NCI-H1417 (cell line): ENCODE measurements around the gene MAOB.

Experiments used
- DNase-seq, 3 experiments: peaks; one replicate each; lab custom pipeline; 2025; lab: John Stamatoyannopoulos, UW

MAOB gene

DNA sequence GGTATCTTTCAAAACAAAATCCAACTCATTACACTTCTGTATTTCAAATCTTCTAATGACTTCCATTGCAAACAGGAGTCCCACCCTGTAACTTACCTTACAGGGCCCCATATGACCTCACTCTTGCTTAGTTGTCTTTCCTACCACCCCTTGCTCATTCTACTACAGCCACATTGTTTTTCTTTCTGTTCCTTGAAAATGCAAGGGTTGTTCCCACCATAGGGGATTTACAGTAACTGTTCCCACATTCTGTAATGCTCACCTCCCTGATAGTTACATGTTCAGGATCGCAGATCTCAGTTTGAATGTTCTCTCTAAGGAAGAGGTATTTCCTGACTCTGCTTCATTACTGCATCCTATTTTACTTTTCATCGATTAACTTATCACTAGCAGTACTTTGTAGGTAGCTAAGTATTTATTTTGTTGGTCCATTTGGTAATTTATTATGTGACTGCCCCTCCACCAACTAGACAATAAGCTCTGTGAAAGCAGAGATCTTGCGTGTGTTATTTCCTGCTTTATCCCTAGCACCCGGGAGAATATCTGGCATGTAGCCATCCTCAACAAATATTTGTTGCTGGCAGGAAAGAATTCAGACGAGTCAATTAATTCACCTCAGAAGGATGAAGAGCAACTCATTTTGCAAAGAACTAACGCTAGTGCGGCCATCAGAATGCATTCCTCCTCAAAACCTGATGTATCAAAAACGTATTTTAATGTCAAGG lies 21.4 kb downstream of the MAOB start:
- peak in 1 of 3 experiments; percentile 31 for DNase-seq

DNA sequence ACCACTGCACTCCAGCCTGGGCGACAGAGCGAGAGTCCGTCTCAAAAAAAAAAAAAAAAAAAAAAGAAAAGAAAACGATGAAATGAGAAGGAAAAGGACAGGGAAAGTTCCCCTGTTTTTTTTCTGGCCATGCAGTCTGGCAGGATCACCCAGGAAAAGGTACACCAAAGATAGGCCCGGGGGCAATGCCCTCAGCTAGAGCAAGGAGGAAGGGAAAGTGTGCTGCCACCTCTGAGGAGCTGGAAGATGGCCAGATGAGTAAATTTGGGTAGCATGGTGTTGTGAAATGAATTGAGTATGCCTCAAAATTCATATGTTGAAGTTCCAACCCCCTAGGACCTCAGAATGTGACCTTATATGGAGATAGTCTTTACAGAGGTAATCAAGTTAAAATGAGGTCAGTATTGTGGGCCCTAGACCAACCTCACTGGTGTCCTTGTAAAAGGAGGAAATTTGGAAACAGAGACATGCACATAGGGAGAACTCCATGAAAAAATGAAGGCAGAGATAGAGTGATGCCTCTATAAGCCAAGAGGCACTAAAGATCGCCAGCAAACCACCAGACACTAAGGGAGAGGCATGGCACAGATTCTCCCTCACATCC lies 28.9 kb downstream of the MAOB start:
- DNase-seq, result no peak

DNA sequence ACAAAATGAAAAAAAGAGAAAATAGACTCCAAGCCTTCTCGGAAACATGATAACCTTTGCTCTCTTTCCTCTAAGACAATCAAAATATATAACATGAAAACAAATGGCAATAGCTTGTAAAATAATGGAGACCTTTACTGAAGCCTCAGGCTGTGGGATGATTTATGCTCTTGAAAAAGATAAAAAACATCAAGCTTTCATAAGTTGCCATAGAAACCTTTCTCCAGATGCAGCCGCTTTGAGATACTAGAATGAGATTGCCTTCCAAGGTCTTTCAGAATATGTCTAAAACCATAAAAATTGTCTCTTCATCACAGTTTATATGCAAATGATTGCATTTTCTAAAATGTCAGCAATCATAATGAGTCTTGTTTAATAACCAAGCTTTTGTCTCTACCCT lies 31.6 kb downstream of the MAOB start:
- no peak for DNase-seq

DNA sequence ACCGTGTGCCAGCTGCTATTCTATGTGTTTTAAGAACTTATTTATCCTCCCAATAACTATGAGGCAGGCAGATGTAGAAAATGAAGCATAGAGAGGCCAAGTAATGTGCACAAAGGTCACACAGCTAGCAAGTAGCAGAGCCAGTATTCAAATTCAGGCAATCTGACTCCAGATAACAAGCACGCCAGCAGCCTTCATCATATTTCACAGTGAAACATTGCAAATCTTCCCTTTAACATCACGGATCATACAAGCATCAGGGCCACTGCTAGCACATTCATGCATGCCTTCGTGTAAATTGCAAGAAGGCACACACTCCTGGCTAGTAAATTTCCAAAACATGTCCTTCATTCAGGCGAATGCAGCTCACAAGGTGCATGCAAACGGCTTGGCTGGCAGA lies 33.1 kb downstream of the MAOB start:
- no peak for DNase-seq

DNA sequence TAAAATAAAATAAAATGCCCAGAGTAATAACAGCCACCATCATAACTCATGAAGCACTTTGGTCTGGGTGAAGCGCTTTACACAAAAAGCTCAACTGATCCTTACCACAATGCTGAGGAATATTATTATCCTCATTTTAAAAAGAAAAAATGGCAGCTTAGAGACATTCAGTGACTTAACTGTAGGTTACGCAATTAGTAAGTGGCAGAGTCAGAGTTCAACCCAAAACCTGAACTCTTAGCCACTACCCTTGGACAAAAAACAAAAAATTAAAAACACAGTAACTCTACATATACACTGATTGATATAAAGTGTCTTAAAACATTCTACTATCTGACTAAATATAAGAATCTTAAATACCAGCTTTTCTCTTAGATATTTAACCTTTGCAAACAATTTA lies 34.9 kb downstream of the MAOB start:
- no peak for DNase-seq

DNA sequence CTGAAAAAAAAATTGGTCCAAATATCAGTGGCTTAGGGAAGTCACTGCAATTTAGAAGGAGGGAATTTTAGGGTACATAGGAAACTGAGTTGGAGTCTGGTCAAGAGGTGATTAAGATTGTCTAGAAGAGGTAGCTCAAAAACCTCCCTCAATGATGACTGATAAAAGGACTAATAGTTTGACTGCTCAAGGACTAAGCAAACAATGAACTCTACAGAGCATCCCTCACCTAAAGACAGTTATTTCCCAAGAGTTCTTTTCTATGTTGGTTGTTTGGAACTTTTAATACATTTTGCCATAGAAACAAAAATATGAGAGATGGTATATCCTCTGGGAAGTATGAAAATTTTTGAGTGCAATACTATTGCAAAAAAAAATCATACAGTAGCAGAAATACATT lies 35.7 kb downstream of the MAOB start:
- DNase-seq, result no peak

DNA sequence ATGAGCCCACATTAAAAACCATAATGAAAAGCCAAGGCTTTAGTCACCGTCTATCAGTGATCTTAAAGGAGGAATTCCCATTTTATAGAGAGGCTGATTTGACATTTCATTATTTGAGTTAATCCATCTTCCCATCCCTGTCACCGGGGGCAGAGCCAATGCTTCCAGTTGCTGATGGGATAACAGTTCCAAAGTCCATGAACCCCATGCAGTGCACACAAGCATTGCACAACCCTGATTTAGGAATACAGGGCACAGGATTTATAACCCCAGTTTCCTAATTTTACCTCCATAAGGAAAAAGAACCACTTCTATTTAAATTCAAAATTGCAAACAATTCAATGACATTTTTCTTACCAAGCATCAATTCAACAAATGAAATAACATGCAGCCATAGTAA lies 36.5 kb downstream of the MAOB start:
- no peak for DNase-seq

DNA sequence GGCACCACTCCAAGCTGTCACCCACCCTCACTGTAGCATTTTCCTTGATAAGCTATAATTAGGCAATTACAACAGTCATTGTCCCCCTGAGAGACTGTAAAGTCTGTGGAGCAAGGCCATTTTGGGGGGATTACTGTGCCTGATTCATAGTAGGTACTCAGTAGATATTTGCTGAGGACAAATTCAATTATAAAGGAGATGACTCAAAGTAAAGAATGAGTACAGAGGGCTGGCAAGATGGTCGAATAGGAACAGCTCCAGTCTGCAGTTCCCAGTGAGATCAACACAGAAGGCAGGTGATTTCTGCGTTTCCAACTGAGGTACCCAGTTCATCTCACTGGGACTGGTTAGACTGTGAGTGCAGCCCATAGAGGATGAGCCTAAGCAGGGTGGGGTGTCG lies 42.0 kb downstream of the MAOB start:
- DNase-seq, result no peak

DNA sequence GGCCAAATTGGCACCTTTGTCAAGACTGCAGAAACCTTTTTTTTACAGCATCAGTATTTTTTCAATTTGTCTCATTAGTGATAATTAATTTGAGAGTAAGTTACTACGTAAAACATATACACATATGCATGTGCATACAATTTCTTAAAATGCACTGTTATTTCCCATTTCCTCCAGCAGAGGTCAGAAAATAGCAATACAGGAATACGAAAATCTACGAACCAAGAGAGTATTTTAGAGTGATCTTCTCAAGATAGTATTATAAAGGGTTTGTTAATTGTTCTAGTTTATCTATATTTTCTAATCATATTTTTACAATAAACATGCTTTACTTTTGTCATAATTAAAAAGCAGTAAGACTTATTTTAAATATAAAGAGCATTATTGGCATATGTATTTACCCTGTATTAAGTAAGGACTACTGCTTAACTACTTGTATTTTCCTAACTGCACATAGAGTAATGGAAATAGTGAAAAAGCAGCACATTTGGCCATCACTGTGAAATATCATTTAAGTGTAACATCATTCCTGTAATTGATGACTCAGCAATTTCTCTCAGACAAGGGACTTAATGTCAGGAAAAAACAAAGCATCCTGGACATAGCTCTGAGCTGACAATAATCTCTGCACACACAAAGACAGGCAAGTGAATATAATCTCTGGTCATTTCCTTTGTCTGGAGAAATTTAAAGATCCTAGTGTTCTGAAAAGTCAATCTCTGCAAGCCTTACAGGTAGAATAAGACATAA lies 45.6 kb downstream of the MAOB start:
- peak in 2 of 3 experiments; percentile 10 to 61 for DNase-seq

DNA sequence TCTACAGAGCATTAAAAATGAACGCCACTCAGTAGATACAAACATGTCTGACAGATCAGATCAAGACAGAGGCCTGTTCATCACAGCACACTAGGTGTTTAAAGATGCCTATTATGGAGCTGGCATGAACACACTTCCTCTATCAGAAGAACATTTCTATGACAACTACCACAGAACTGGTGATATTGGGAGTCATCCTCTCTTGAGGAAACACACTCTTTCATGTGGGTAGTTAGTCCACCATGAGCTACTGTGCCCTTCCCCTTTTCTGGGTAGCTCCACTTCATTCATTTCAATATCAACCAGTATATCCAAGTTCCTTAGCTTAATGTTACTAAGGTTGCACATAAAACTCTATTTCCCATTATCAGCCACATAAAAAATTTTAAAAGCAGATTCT lies 46.7 kb downstream of the MAOB start:
- no peak for DNase-seq

DNA sequence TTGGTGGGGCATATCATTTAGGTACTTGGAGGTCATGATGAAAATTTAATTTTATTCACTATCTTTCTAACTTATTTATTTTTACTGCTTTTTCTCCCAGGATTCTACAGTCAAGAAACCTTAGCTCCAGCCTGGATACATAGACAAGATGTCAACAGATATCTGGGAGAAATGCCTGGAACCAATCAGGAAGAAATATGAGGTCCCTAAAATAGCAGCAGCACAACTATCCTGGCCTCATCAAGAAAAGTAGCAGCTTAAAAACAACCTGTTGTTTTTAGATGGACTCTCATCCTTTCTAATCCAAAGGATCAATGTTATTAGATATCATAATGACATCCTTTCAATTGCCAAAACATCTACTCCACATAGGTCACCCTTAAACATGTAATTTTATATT lies 54.5 kb downstream of the MAOB start:
- DNase-seq, result no peak

DNA sequence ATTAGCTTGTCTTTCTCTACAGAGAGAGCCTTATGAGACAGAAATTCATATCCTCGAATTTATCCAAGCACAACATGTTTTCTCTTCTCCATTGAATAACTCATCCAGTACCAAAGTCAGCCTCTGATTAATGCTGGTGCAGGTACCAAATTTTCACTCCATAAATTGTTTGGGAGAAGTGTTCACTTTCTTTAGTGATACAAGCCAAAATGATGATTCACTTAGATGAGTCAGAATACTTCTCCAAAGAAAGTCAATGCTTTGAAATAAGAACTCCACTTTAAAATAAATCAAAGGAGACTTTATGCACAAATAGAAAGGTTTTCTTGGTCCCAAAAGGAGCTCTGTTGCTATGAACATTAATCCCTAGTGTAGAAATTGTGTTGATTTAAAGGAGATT lies 60.2 kb downstream of the MAOB start:
- DNase-seq, result no peak

DNA sequence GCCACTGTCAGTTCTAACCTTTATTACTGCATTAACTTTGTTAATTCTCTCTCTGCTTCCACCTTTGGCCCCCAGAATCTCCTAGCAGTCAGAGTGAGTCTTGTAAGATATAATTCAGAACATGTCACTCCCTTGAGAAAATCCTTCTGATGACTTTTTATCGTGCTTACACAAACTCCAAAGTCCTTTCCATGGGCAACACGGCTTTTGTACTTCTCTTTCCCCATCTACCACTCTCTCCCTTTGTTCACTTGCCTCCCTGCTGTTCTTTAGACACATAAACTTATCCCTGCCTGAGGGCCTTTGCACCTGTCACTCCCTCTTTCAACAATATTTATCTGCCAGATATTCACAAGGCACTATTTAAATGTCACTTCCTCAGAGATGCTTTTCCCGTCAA lies 64.8 kb downstream of the MAOB start:
- no peak for DNase-seq

DNA sequence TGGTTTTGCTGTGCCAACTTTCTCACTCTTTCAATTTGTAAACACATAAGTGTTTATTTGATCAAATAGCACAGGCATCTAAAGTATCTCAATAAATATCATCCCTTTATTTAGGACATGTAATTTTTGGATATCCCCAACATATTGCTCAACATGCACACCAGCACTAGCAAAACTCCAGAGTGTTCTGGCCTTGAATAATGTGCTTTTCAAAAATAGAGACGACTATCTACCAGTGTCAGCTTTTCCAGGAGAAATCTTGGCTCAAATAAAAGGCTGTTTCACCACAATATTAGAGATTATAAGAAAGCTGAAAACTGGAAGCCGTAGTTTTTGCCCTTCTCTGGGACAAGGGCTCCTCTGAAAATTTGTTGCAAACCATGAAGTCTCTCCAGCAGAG lies 67.0 kb downstream of the MAOB start:
- DNase-seq, result no peak

DNA sequence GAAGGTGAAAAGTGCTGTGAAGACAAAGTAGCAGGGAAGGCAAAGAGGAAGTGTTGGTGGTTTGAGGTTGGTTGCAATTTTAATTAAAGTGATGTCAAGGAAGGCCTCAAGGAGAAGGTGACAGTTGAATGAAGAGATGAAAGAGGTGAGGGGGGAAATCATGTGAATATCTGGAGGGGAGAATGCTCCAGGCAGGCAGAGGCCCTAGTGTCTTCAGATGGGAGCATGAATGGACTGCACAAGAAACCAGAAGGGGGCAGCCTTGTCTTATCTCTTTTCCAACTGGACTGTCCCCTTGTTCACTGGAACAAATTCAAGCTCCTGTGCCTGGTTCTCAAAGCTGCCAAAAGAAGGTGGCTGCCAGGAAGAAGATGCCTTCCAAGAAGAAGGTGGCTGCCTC lies 68.4 kb downstream of the MAOB start:
- no peak for DNase-seq

DNA sequence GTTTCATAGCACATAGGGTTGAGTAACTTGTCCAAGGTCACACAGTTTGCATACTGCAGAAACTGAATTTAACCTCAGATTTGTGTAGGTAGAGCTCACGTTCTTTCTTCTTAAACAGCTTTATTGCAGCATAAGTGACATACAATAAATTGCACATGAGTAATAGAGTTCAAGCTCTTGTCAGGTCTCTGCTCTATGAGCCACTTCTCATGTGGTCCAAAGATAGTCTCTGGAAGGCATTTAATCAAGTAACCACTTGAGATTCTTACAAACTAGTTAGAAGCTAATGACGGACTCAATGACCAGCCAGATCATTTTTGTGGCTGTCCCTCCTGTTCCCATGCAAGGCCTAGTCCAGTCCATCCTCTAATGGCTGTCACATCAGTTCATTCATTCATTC lies 68.9 kb downstream of the MAOB start:
- no peak for DNase-seq

DNA sequence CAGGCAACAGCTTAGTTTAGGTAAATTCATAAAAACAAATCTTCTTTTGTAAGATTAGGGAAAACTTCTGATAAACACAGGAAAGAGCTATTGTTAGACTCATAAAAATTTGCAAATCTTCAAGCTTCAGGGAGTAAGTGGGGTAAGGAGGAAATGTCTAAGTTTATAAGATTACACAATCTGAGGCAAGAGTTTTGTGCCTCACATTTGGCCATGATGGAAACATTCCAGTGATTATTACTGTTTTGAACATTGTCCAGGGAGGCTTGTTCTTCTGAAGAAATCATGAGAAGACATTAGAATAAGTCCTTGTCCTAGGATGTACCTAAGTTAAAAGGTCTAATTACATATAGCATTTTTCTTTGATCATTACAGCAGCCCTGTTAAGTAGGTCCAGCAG lies 72.8 kb downstream of the MAOB start:
- DNase-seq, result no peak

DNA sequence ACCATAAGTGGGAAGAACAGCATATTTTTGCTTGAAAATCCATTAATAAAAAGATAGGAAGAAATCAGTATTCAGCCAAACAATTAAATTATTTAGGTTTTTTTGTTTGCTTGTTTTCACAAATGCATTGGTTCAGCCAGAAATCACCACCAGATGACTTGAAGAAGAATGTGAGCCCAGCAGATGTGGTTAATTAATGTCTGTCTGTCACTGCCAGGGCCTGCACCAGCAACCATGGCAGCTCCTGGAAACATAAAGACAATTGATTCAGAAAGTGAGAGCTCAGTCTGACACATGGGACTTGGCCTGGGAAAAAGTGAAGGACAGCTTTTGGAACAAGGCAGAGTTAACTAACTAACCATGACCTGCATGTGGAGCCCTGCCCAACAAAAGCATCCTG lies 74.0 kb downstream of the MAOB start:
- no peak for DNase-seq

DNA sequence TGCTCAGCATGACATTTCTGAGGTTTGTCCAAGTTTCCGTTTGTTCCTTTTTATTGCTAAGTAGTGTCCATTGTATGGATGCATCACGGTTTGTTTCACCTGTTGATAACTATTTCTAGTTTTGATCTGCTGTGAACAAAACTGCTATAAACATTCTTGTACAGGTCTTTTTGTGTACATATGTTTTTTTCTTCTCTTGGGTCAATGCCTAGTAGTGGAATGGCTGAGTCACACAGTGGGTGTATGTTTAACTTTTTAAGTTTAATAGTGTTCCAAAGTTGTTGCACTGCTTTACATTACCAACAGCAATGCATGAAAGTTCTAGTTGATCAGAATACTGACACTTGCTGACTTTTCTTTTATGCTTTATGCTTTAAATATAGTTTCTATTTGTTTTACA lies 76.7 kb downstream of the MAOB start:
- no peak for DNase-seq

DNA sequence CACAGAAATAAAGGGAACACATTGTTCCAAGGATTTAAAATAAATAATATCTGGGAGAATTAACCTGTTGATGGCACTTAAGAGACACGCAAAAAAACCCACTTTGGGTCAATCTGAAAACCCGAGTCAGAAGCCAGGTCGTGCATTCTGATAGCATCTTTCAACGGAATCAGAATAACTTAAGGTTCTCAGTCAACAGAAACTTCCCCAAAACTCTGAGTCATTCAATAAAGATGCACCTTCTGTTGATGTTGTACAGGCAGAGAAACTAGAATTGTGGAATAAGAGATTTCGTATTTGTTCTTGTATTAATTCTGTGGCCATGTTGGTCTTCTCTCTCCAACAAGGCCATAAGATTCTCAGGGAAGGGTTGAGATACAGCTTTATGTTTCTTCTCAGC lies 78.2 kb downstream of the MAOB start:
- DNase-seq, result no peak

DNA sequence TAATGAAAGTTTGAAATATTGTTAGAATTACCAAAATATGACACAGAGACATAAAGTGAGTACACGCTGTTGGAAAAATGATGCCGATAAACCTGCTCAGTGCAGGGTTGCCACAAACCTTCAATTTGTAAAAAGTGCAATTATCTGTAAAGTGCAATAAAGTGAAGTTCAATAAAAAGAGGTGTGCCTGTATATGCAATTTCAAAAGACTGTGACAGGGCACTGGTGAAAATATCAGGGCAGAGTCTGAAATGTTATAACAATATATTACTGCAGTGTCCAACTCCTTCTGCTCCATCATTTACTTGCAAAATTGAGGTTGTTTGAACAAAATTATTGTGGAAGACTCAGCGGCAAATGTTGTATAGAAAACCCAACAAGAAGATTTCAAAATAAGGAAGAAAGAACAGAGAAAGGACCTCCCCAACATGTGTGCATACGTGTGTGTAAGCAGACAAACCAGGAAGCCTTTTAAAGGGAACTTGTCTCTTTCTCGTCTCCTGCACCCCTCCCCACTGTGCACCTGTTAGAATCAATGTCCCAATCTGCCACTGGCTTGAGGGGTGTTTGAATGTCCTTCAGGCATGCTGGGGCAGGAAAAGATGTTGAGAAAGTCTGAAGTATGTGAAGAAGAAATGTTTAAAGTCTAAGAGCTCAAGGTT lies 96.2 kb downstream of the MAOB start:
- no peak for DNase-seq

DNA sequence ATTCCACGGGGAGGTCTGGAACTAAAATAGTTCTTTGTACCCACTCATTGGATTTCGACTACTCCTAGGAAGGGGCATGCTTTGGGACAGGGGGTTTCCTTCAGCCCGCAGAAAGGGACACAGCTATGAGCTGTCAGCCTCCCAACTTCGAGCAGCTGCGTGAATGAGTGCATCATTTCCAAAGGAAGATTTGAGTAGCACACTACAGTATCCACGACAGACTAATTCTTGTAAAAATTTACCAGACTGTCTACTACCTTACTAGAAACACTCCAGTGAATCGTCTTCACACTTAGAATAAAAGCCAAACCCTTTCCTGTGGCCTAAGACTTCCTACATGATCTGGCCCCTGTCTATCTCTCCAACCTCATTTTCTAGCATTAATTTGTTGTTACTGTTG lies 124.2 kb downstream of the MAOB start:
- no peak for DNase-seq

DNA sequence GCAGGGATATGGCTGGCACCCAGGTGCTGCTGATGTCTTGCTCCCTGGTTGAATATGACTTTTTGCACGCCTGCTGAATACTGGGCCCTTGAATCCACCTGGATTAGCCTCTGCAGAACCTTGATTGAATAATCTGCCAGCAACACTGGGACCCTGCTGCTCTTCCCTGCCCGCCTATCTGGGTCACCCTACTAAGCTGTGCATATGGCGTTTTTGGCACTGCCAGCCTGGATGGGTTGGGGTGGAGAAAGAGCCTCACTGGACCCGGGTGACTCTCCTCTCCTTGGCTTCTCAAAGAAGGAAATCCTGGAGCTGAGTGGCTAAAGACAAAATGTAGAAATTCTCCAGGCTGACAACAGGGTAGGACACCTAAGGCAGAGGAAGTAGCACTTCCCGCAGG lies 126.2 kb downstream of the MAOB start:
- DNase-seq, result no peak
